ENCODE data around the gene FIGN.
A peak's percentile ranks its signal among the peaks of the same experiment; 100 is the strongest.

Gene FIGN

GRCh38 chr2:163764566-163764965 lies 28.8 kb upstream of the FIGN start:
- no peaks in the 10 kb centered on the region for H3K4me1 ChIP-seq (ENCODE audit: control insufficient read depth, insufficient read depth, low read length)
- no peak overlapping the region for H3K4me3 ChIP-seq (ENCODE audit: low read depth, low read length)
- H3K9me3 ChIP-seq (ENCODE audit: control insufficient read depth, insufficient read depth, low read length) = no peaks in the 10 kb centered on the region
- H3K27me3 ChIP-seq (ENCODE audit: control insufficient read depth, insufficient read depth, low read length) = no peaks in the 10 kb centered on the region
- H3K9ac ChIP-seq (ENCODE audit: low read depth, low read length) = no peak overlapping the region
- no peaks in the 10 kb centered on the region for H3K36me3 ChIP-seq (ENCODE audit: control insufficient read depth, insufficient read depth, low read length)
- H3K27ac ChIP-seq (ENCODE audit: low read depth, low read length) = no peak overlapping the region

GRCh38 chr2:163759013-163759412 lies 23.2 kb upstream of the FIGN start:
- no peak overlapping the region for H3K4me3 ChIP-seq (ENCODE audit: low read depth, low read length)
- H3K27ac ChIP-seq (ENCODE audit: low read depth, low read length) = no peak overlapping the region
- H3K27me3 ChIP-seq (ENCODE audit: control insufficient read depth, insufficient read depth, low read length) = no peaks in the 10 kb centered on the region
- H3K4me1 ChIP-seq (ENCODE audit: control insufficient read depth, insufficient read depth, low read length) = peaks cover 7% of the 10 kb centered on the region
- H3K36me3 ChIP-seq (ENCODE audit: control insufficient read depth, insufficient read depth, low read length) = no peaks in the 10 kb centered on the region
- no peak overlapping the region for H3K9ac ChIP-seq (ENCODE audit: low read depth, low read length)
- H3K9me3 ChIP-seq (ENCODE audit: control insufficient read depth, insufficient read depth, low read length) = no peaks in the 10 kb centered on the region

GRCh38 chr2:163757814-163758213 lies 22.0 kb upstream of the FIGN start:
- H3K27ac ChIP-seq (ENCODE audit: low read depth, low read length) = no peak overlapping the region
- no peak overlapping the region for H3K4me3 ChIP-seq (ENCODE audit: low read depth, low read length)
- H3K9me3 ChIP-seq (ENCODE audit: control insufficient read depth, insufficient read depth, low read length) = no peaks in the 10 kb centered on the region
- no peaks in the 10 kb centered on the region for H3K27me3 ChIP-seq (ENCODE audit: control insufficient read depth, insufficient read depth, low read length)
- H3K4me1 ChIP-seq (ENCODE audit: control insufficient read depth, insufficient read depth, low read length) = peaks cover 7% of the 10 kb centered on the region
- no peak overlapping the region for H3K9ac ChIP-seq (ENCODE audit: low read depth, low read length)
- no peaks in the 10 kb centered on the region for H3K36me3 ChIP-seq (ENCODE audit: control insufficient read depth, insufficient read depth, low read length)

- Histone ChIP-seq H3K27ac (ENCODE audit: low read depth, low read length) (no peak overlapping the region), H3K27me3 (ENCODE audit: control insufficient read depth, insufficient read depth, low read length) (no peaks in the 10 kb centered on the region), H3K36me3 (ENCODE audit: control insufficient read depth, insufficient read depth, low read length) (no peaks in the 10 kb centered on the region), H3K9ac (ENCODE audit: low read depth, low read length) (no peak overlapping the region), H3K4me3 (ENCODE audit: low read depth, low read length) (no peak overlapping the region), H3K4me1 (ENCODE audit: control insufficient read depth, insufficient read depth, low read length) (peaks cover 7% of the 10 kb centered on the region), H3K9me3 (ENCODE audit: control insufficient read depth, insufficient read depth, low read length) (no peaks in the 10 kb centered on the region)
Measured at GRCh38 chr2:163756588-163756987, 20.8 kb upstream of the FIGN start.

- no peak overlapping the region for H3K27ac ChIP-seq (ENCODE audit: low read depth, low read length)
- no peaks in the 10 kb centered on the region for H3K27me3 ChIP-seq (ENCODE audit: control insufficient read depth, insufficient read depth, low read length)
- no peaks in the 10 kb centered on the region for H3K36me3 ChIP-seq (ENCODE audit: control insufficient read depth, insufficient read depth, low read length)
- H3K9me3 ChIP-seq (ENCODE audit: control insufficient read depth, insufficient read depth, low read length) = no peaks in the 10 kb centered on the region
- H3K9ac ChIP-seq (ENCODE audit: low read depth, low read length) = no peak overlapping the region
- no peak overlapping the region for H3K4me3 ChIP-seq (ENCODE audit: low read depth, low read length)
- H3K4me1 ChIP-seq (ENCODE audit: control insufficient read depth, insufficient read depth, low read length) = peaks cover 7% of the 10 kb centered on the region
Measured at GRCh38 chr2:163755366-163755765, 19.6 kb upstream of the FIGN start.

GRCh38 chr2:163753726-163754125 lies 17.9 kb upstream of the FIGN start:
- Histone ChIP-seq H3K4me3 (ENCODE audit: low read depth, low read length) (no peak overlapping the region), H3K27me3 (ENCODE audit: control insufficient read depth, insufficient read depth, low read length) (no peaks in the 10 kb centered on the region), H3K9ac (ENCODE audit: low read depth, low read length) (no peak overlapping the region), H3K36me3 (ENCODE audit: control insufficient read depth, insufficient read depth, low read length) (no peaks in the 10 kb centered on the region), H3K4me1 (ENCODE audit: control insufficient read depth, insufficient read depth, low read length) (peaks cover 7% of the 10 kb centered on the region), H3K9me3 (ENCODE audit: control insufficient read depth, insufficient read depth, low read length) (no peaks in the 10 kb centered on the region), H3K27ac (ENCODE audit: low read depth, low read length) (no peak overlapping the region)

GRCh38 chr2:163752267-163752666 lies 16.5 kb upstream of the FIGN start:
- no peaks in the 10 kb centered on the region for H3K4me1 ChIP-seq (ENCODE audit: control insufficient read depth, insufficient read depth, low read length)
- H3K27ac ChIP-seq (ENCODE audit: low read depth, low read length) = no peak overlapping the region
- H3K9me3 ChIP-seq (ENCODE audit: control insufficient read depth, insufficient read depth, low read length) = no peaks in the 10 kb centered on the region
- no peaks in the 10 kb centered on the region for H3K27me3 ChIP-seq (ENCODE audit: control insufficient read depth, insufficient read depth, low read length)
- H3K4me3 ChIP-seq (ENCODE audit: low read depth, low read length) = no peak overlapping the region
- no peaks in the 10 kb centered on the region for H3K36me3 ChIP-seq (ENCODE audit: control insufficient read depth, insufficient read depth, low read length)
- no peak overlapping the region for H3K9ac ChIP-seq (ENCODE audit: low read depth, low read length)

- Histone ChIP-seq H3K27me3 (ENCODE audit: control insufficient read depth, insufficient read depth, low read length) (no peaks in the 10 kb centered on the region), H3K9ac (ENCODE audit: low read depth, low read length) (no peak overlapping the region), H3K27ac (ENCODE audit: low read depth, low read length) (no peak overlapping the region), H3K9me3 (ENCODE audit: control insufficient read depth, insufficient read depth, low read length) (no peaks in the 10 kb centered on the region), H3K4me1 (ENCODE audit: control insufficient read depth, insufficient read depth, low read length) (no peaks in the 10 kb centered on the region), H3K36me3 (ENCODE audit: control insufficient read depth, insufficient read depth, low read length) (no peaks in the 10 kb centered on the region), H3K4me3 (ENCODE audit: low read depth, low read length) (no peak overlapping the region)
Measured at GRCh38 chr2:163751696-163752095, 15.9 kb upstream of the FIGN start.

GRCh38 chr2:163748420-163748819 lies 12.6 kb upstream of the FIGN start:
- H3K27me3 ChIP-seq (ENCODE audit: control insufficient read depth, insufficient read depth, low read length) = no peaks in the 10 kb centered on the region
- no peaks in the 10 kb centered on the region for H3K9me3 ChIP-seq (ENCODE audit: control insufficient read depth, insufficient read depth, low read length)
- no peak overlapping the region for H3K27ac ChIP-seq (ENCODE audit: low read depth, low read length)
- no peaks in the 10 kb centered on the region for H3K4me1 ChIP-seq (ENCODE audit: control insufficient read depth, insufficient read depth, low read length)
- H3K4me3 ChIP-seq (ENCODE audit: low read depth, low read length) = no peak overlapping the region
- H3K36me3 ChIP-seq (ENCODE audit: control insufficient read depth, insufficient read depth, low read length) = no peaks in the 10 kb centered on the region
- no peak overlapping the region for H3K9ac ChIP-seq (ENCODE audit: low read depth, low read length)

- H3K9ac ChIP-seq (ENCODE audit: low read depth, low read length) = no peak overlapping the region
- H3K27me3 ChIP-seq (ENCODE audit: control insufficient read depth, insufficient read depth, low read length) = no peaks in the 10 kb centered on the region
- H3K27ac ChIP-seq (ENCODE audit: low read depth, low read length) = no peak overlapping the region
- no peak overlapping the region for H3K4me3 ChIP-seq (ENCODE audit: low read depth, low read length)
- no peaks in the 10 kb centered on the region for H3K9me3 ChIP-seq (ENCODE audit: control insufficient read depth, insufficient read depth, low read length)
- no peaks in the 10 kb centered on the region for H3K36me3 ChIP-seq (ENCODE audit: control insufficient read depth, insufficient read depth, low read length)
- H3K4me1 ChIP-seq (ENCODE audit: control insufficient read depth, insufficient read depth, low read length) = peaks cover 8% of the 10 kb centered on the region
Measured at GRCh38 chr2:163741435-163741834, 5.6 kb upstream of the FIGN start.

- H3K9ac ChIP-seq (ENCODE audit: low read depth, low read length) = no peak overlapping the region
- H3K9me3 ChIP-seq (ENCODE audit: control insufficient read depth, insufficient read depth, low read length) = no peaks in the 10 kb centered on the region
- H3K4me3 ChIP-seq (ENCODE audit: low read depth, low read length) = peak overlapping the region; percentile 76
- no peaks in the 10 kb centered on the region for H3K27me3 ChIP-seq (ENCODE audit: control insufficient read depth, insufficient read depth, low read length)
- H3K27ac ChIP-seq (ENCODE audit: low read depth, low read length) = no peak overlapping the region
- peaks cover 24% of the 10 kb centered on the region for H3K4me1 ChIP-seq (ENCODE audit: control insufficient read depth, insufficient read depth, low read length)
- no peaks in the 10 kb centered on the region for H3K36me3 ChIP-seq (ENCODE audit: control insufficient read depth, insufficient read depth, low read length)
Measured at GRCh38 chr2:163737563-163737962, 1.8 kb upstream of the FIGN start.

- peaks cover 27% of the 10 kb centered on the region for H3K4me1 ChIP-seq (ENCODE audit: control insufficient read depth, insufficient read depth, low read length)
- H3K27me3 ChIP-seq (ENCODE audit: control insufficient read depth, insufficient read depth, low read length) = no peaks in the 10 kb centered on the region
- peak overlapping the region; percentile 76 for H3K4me3 ChIP-seq (ENCODE audit: low read depth, low read length)
- H3K9ac ChIP-seq (ENCODE audit: low read depth, low read length) = peak overlapping the region; percentile 77
- H3K36me3 ChIP-seq (ENCODE audit: control insufficient read depth, insufficient read depth, low read length) = no peaks in the 10 kb centered on the region
- H3K27ac ChIP-seq (ENCODE audit: low read depth, low read length) = peak overlapping the region; percentile 96
- H3K9me3 ChIP-seq (ENCODE audit: control insufficient read depth, insufficient read depth, low read length) = no peaks in the 10 kb centered on the region
Measured at GRCh38 chr2:163737190-163737439, 1.3 kb upstream of the FIGN start.

Data from HUES48 (cell line).